ENCODE data around the gene INPP4B.

Gene INPP4B

GRCh38 chr4:142211444-142211843 is 634.7 kb downstream of the INPP4B start:
- no peak for DNase-seq

- DNase-seq, result no peak
Observed at GRCh38 chr4:142203505-142203904, 642.6 kb downstream of the INPP4B start.

- DNase-seq, result no peak
Observed at GRCh38 chr4:142202404-142203332, 643.4 kb downstream of the INPP4B start.

GRCh38 chr4:142201041-142201440 is 645.1 kb downstream of the INPP4B start:
- DNase-seq, result no peak

- no peak for DNase-seq
Observed at GRCh38 chr4:142194905-142195304, 651.2 kb downstream of the INPP4B start.

- no peak for DNase-seq
Observed at GRCh38 chr4:142191901-142192300, 654.2 kb downstream of the INPP4B start.

- no peak for DNase-seq
Observed at GRCh38 chr4:142181021-142181420, 665.1 kb downstream of the INPP4B start.

- no peak for DNase-seq
Observed at GRCh38 chr4:142169216-142169615, 676.9 kb downstream of the INPP4B start.

GRCh38 chr4:142168181-142168580 is 677.9 kb downstream of the INPP4B start:
- DNase-seq, result no peak

- no peak for DNase-seq
Observed at GRCh38 chr4:142164767-142165500, 681.2 kb downstream of the INPP4B start.

GRCh38 chr4:142161086-142161485 is 685.0 kb downstream of the INPP4B start:
- no peak for DNase-seq

GRCh38 chr4:142160509-142160908 is 685.6 kb downstream of the INPP4B start:
- DNase-seq, result no peak

- DNase-seq, result no peak
Observed at GRCh38 chr4:142158980-142159379, 687.1 kb downstream of the INPP4B start.

GRCh38 chr4:142156256-142156655 is 689.8 kb downstream of the INPP4B start:
- no peak for DNase-seq

- DNase-seq, result no peak
Observed at GRCh38 chr4:142155347-142155746, 690.8 kb downstream of the INPP4B start.

GRCh38 chr4:142150483-142150882 is 695.6 kb downstream of the INPP4B start:
- no peak for DNase-seq

GRCh38 chr4:142144813-142145212 is 701.3 kb downstream of the INPP4B start:
- DNase-seq, result no peak

- no peak for DNase-seq
Observed at GRCh38 chr4:142142366-142143054, 703.6 kb downstream of the INPP4B start.

- DNase-seq, result no peak
Observed at GRCh38 chr4:142141224-142141623, 704.9 kb downstream of the INPP4B start.

GRCh38 chr4:142130666-142131065 is 715.4 kb downstream of the INPP4B start:
- DNase-seq, result no peak

GRCh38 chr4:142129931-142130330 is 716.2 kb downstream of the INPP4B start:
- no peak for DNase-seq

GRCh38 chr4:142129473-142129872 is 716.6 kb downstream of the INPP4B start:
- DNase-seq, result no peak

GRCh38 chr4:142128529-142128928 is 717.6 kb downstream of the INPP4B start:
- no peak for DNase-seq

Measured in C1 segment of cervical spinal cord (tissue), 14 donors.